ENCODE measurements around the gene FHAD1.
"Not testable (repeated sequence)": the region's sequence is repeated elsewhere in the genome, so short reads cannot be mapped to it uniquely, and the experiment has no call there.

FHAD1 gene

GRCh38 chr1:15279576-15280230, 32.7 kb downstream of the FHAD1 start:
- DNase-seq = no peak

- DNase-seq = no peak
Measured at GRCh38 chr1:15280416-15280815, 33.4 kb downstream of the FHAD1 start.

DNA sequence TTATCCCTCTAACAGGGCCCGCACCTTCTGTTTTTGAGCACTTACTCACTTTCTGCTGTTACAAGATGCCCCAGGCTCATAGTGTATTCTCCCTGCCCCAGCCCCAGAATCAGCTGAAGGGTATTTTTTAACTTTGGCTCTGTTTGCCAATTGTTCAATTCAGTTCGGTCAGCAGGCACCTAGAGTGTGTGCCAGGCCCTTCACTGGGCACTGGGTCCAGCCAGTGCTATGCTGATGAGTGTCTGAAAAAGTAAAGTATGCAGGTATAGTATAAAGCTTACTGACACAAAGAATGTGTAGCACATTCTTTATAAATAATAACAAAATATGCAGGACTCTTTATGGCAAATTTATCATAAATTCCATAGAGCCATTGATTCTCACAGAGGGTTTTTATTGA, 35.0 kb downstream of the FHAD1 start:
- DNase-seq = no peak

DNA sequence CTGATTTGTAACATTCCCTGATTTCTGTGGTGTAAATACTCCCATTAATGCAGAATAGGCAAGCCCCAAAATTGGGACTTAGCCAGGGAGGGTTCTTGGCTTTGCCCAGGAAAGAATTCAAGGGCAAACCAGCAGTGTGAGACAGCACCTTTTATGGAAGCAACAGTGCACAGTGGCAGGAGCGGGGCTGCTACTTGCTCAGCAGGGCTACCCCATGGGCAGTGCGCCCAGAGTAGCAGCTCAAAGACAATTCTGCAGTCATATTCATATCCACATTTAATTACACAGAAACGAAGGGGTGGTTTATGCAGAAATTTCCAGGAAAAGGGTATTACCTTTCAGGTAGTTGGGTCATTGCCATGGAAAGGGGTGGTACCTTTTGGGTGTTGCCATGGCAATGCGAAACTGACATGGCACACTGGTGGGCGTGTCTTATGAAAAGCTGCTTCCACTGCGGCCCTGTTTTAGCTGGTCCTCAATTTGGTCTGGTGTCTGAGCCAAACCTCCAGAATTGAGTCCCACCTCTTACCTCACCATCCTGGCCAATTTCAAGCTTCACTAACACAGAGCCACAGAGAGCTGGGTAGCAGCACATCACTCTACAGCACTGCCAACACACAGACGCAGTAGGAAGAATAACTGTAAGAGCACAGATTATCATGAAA, 35.9 kb downstream of the FHAD1 start:
- DNase-seq = no peak

DNA sequence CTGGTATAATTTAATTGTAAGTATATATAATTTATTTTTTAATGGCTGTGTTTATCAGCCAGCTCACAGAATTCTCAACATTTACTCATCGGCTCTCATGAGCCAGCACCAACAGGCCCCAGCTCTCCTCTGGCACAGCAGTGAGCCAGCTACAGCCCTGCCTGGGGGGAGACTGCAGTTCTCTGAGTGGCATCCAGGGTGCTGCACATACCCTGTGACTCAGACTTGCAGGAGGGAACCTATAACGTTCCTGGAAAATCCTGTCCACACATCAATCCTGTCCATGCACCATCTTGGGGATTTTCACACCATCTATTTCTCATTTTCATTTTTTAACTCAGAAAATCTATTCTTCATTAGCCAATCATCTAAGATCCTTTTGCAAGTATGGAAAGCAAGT, 36.5 kb downstream of the FHAD1 start:
- DNase-seq = peak; percentile 55

GRCh38 chr1:15286452-15286851, 39.4 kb downstream of the FHAD1 start:
- no peak for DNase-seq

- no peak for DNase-seq
Measured at GRCh38 chr1:15287035-15287979, 40.3 kb downstream of the FHAD1 start.

DNA sequence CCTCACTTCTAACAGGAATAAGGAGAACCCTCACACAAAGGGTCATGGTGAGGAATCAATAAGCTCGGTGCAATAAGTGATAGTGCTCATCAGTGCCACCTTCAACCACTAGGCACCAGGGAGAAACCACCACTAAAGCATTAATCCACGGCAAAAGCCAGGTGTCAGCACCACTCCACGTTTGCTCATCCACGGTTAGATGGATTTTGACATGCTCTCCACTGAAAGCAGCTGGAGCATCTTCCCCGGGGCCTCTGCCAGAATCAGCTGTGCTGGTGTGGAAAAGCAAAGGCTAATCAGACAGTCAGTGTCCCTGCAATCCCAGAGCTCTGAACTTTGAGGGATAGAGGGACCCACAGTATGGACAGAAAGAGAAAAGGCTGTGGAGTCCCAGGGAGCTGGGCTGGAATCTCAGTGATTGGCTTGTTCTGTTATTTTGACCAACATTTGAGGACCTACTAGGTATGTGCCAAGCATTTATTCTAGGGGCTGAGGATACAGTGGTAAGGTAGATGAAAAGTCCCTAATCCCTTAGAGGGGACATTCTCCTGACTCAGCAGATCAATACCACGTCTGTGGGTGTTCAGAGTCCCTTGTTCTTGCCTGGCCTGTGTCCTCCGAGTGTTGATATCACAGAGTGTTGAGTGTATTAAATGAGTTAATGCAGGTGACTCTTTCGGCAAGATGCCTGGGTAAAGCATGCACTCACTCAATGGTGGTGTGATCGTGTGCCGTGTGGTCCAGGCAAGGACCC, 41.3 kb downstream of the FHAD1 start:
- peak; percentile 46 for DNase-seq

DNA sequence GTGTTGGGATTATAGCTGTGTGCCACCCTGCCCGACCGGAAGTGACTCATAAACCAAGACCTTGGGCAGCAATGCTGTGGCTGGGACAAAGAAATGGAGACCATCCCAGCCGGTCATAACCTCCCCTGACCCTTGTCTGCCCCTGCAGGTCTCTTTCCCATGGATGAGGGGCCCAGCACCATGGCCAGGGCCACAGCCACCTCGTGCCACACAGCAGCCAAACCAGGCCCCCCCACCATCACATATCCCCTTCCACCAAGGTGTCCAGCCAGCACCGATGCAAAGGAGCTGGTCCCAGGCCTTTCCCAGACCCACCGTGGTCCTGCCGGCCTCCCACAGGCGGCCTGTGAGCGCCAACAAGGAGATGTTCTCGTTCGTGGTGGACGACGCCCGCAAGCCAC, 42.2 kb downstream of the FHAD1 start:
- no peak for DNase-seq

DNA sequence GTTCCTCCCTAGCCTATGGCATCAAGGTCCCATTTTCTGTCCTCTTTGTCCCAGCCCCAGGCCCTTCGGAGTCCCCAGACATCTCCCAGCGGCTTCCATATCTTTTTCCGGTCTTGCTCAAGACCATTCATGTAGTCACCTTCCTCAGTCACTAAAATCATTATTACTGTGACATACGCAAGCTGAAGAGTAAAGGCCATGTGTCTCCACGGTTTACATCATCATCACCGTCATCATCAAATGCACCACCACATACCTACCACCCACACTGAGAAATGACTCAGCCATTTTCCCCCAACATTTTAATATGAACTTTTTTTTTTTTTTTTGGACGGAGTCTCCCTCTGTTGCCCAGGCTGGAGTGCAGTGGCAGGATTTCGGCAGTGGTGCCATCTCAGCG, 43.4 kb downstream of the FHAD1 start:
- no peak for DNase-seq

GRCh38 chr1:15295696-15296095, 48.7 kb downstream of the FHAD1 start:
- DNase-seq = no peak

- DNase-seq = no peak
Measured at GRCh38 chr1:15296585-15297321, 49.7 kb downstream of the FHAD1 start.

GRCh38 chr1:15297975-15298374, 51.0 kb downstream of the FHAD1 start:
- not testable (repeated sequence) for DNase-seq

DNA sequence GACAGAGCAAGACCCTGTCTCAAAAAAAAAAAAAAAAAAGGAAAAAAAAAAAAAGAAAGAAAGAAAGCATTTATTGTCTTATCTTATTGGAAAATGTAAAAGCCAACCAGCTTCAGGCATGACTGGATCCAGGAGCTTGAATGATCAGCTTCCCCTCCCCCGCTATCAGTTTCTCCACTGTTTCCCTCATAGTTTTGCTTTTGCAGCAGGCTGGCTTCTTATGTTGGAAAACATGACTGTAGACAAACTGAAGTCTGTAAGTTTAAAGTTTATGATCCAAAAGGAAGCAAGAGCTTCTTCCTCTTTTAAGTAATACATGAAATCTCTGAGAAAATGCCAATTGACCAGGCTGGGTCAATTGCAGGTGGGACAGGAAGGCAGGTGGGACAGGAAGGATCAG, 52.2 kb downstream of the FHAD1 start:
- no peak for DNase-seq

- no peak for DNase-seq
Measured at GRCh38 chr1:15299806-15300205, 52.8 kb downstream of the FHAD1 start.

DNA sequence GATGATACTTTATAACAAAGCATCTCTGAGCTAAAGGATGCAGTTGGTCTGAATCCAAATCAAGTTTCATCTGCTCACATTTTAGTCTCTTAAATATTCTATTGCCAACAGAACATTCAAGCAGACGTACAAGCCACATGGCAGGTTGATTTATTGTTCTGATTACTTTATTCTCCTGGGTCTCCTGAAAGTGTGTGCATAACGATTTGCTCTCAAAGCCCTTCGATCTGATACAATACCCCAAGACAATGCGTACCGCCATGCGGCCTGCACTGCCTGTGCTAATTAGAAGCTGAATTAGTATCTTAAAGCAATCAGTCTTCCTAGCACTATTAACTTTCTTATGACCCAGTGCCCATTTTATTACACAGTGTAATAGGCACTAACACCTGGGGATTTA, 56.9 kb downstream of the FHAD1 start:
- no peak for DNase-seq

DNA sequence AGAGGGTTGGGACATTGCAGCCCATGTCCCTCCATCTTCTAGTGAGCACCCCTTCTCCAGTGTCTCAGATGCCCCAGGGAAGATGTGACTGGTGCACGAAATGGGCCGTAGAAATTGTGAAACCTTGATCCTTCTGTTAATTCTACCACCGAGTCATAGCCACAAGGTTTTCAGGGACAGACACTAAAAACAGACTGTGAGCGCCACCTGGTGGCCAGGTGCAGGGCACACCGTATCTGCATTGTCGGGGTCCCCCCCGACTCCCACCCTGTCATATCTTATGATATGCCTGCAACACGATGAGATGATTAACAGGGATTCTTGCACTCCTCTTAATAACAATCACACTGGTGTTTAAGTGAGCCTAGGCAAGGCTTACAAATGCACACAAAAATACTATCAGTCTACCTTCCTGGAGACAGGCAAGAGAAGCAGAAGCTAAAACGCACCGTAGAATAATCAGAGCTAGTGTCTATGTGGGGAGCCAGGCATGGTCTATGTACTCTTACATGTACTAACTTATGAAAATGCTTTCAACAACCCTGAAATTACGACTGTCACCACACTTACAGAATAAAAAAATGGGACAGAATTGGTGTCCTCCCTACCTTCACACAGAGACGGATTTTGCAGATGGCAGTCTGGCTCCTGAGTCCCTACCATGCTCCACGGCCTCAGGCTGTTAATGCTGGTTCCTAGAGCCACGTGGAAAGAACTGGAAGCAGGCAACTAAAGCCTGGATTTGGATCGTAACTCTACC, 57.9 kb downstream of the FHAD1 start:
- DNase-seq = peak; percentile 27

DNA sequence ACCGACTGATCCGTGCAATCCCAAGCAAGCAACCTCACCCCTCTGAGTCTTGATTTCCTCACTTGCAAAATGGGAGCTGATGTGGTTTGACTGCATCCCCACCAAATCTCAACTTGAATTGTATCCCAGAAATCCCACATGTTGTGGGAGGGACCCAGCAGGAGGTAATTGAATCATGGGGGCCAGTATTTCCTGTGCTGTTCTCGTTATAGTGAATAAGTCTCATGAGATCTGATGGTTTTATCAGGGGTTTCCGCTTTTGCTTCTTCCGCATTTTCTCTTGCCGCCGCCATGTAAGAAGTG, 58.4 kb downstream of the FHAD1 start:
- DNase-seq = no peak

DNA sequence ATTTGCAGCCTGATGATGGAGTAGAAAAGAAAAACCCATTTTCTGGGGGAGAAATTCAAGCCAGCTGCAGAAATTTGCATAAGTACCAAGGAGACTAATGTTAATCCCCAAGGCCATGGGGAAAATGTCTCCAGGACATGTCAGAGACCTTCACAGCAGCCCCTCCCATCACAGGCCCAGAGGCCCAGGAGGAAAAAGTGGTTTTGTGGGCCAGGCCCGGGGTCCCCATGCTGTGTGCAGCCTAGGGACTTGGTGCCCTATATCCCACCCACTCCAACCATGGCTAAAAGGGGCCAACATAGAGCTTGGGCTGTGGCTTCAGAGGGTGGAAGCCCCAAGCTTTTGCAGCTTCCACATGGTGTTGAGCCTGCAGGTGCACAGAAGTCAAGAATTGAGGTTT, 59.3 kb downstream of the FHAD1 start:
- DNase-seq = not testable (repeated sequence)

- DNase-seq = no peak
Measured at GRCh38 chr1:15308135-15308534, 61.1 kb downstream of the FHAD1 start.

DNA sequence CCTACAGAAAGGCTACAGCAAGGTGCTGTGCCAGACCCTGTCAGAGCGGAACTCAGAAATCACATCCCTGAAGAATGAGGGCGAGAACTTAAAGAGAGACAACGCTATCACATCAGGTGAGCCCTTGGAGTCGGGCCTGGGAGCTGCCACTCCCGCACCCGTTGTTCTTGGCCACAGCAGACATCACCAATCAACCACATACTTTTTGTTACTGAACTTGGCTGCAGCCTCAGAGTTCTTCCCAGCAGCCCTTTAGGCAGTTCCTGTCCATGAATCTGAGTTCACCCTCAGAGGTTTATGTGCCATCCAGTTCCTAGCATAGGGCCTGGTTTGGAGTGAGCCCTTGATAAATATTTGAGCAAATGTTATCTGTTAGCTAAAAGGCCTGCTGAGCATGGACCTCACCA, 61.6 kb downstream of the FHAD1 start:
- DNase-seq = no peak

DNA sequence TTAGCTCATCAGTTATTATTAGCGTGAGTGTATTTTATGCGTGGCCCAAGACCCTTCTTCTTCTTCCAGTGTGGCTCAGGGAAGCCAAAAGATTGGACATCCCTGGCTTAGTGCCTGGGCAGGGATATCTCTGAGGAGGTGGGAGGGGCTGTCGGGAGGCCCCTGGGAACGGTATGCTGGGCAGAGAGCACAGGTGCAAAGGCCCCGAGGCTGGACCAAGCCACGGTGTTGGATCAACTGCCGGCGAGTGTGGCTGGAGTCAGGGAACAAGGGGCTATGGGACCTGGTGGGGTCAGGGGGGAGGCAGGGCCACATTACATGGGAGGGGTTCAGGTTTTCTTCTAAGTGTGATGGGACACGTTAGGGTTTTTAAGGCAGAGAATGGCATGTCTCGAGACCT, 62.7 kb downstream of the FHAD1 start:
- DNase-seq = no peak
